Endothelial cell of umbilical vein (primary cell): ENCODE measurements around the gene STK16. TPM values are rescaled to one million over a fixed set of nuclear protein-coding genes. Genes with fewer than 3 reads are reported as not detected.

ENCODE experiments used
- BruUV-seq: library from RNA; stranded (reverse); fragments of 400-500 nt; replicated peaks from 2 replicates; lab custom pipeline; 2021; lab: Mats Ljungman, UMichigan
- CTCF ChIA-PET: fragments of 300-600, 350-600 bp; sonication (Branson Sonifier 250); formaldehyde crosslinking; loops from one replicate; lab custom pipeline; 2021; ENCODE audit warnings: antibody characterized with exemption, inconsistent platforms; lab: Charles Lee
- POLR2A ChIA-PET: fragments of 300-600, 350-600 bp; sonication (Branson Sonifier 250); formaldehyde crosslinking; loops from one replicate; lab custom pipeline; 2021; ENCODE audit warnings: antibody characterized with exemption, inconsistent platforms; lab: Charles Lee
- DNase-seq: peaks from one replicate; pipeline ENCODE4 v3.0.0-alpha.2; 2011; ENCODE audit warnings: low read depth, low spot score
- FAIRE-seq: peaks from 2 replicates; lab custom pipeline; 2011; peaks lifted over from hg19 to GRCh38; lab: Jason Lieb, UNC
- H2AFZ ChIP-seq: 2 replicates; pipeline ENCODE4 v1.6.0; 2012; ENCODE audit warnings: low read depth, low read length, control low read depth, inconsistent platforms
- H3K27ac ChIP-seq: 2 replicates; pipeline ENCODE4 v1.5.1; 2011; ENCODE audit warnings: low read depth, mild to moderate bottlenecking, control low read depth, low read length, moderate library complexity; ENCODE audit not compliant: insufficient read depth
- H3K27me3 ChIP-seq, 2 experiments: 2 replicates each; pipeline versions ENCODE4 v1.6.0 to v1.6.1; 2011; ENCODE audit warnings: low read length in 2 of 2, mixed read lengths in 1 of 2; ENCODE audit not compliant: control insufficient read depth in 2 of 2, insufficient read depth in 2 of 2
- H3K36me3 ChIP-seq, 2 experiments: 2 replicates in 1 of 2; 3 replicates in 1 of 2; pipeline ENCODE4 v1.5.1; 2011; ENCODE audit warnings: low read length in 2 of 2, mild to moderate bottlenecking in 1 of 2, moderate library complexity in 1 of 2; ENCODE audit not compliant: control insufficient read depth in 2 of 2, insufficient read depth in 2 of 2; ENCODE audit errors: extremely low read depth in 1 of 2
- H3K4me1 ChIP-seq: 3 replicates; pipeline ENCODE4 v1.5.1; 2011; ENCODE audit warnings: mild to moderate bottlenecking, low read length; ENCODE audit not compliant: control insufficient read depth, insufficient read depth; ENCODE audit errors: extremely low read depth
- H3K4me2 ChIP-seq: 2 replicates; pipeline ENCODE4 v1.6.1; 2011; ENCODE audit warnings: low read length, control low read depth, mixed read lengths; ENCODE audit not compliant: insufficient read depth
- H3K4me3 ChIP-seq, 3 experiments: fragments of 200-600 bp in 1 of 3; sonication (generic), shearing (Covaris generic) in 1 of 3; replicated peaks in 1 of 3; 2 replicates each; pipeline ENCODE4 v1.5.1; 2011 to 2016; ENCODE audit warnings: control low read depth in 3 of 3, low read length in 3 of 3, mild to moderate bottlenecking in 2 of 3, inconsistent platforms in 1 of 3, low read depth in 1 of 3, moderate library complexity in 1 of 3; ENCODE audit not compliant: insufficient read depth in 1 of 3
- H3K79me2 ChIP-seq: 2 replicates; pipeline ENCODE4 v1.6.0; 2012; ENCODE audit warnings: low read length, inconsistent platforms; ENCODE audit not compliant: control insufficient read depth, insufficient read depth
- H3K9ac ChIP-seq: replicated peaks from 2 replicates; pipeline ENCODE3; 2011; ENCODE audit warnings: low read length, control low read depth; ENCODE audit not compliant: insufficient read depth; ENCODE audit errors: extremely low read depth
- H3K9me1 ChIP-seq: replicated peaks from 3 replicates; pipeline ENCODE4 v1.6.0; 2011; ENCODE audit warnings: mild to moderate bottlenecking, low read length; ENCODE audit not compliant: control insufficient read depth, insufficient read depth; ENCODE audit errors: extremely low read depth
- H3K9me3 ChIP-seq: replicated peaks from 2 replicates; pipeline ENCODE4 v1.5.1; 2012; ENCODE audit warnings: low read length, inconsistent platforms; ENCODE audit not compliant: control insufficient read depth, insufficient read depth
- H4K20me1 ChIP-seq: replicated peaks from 2 replicates; pipeline ENCODE3; 2011; ENCODE audit warnings: mild to moderate bottlenecking, low read length; ENCODE audit not compliant: control insufficient read depth, insufficient read depth; ENCODE audit errors: extremely low read depth
- CTCF ChIP-seq, 2 donors: IDR thresholded peaks; 1 replicate in 1 of 2; 2 replicates in 1 of 2; pipeline ENCODE4 v1.5.1; 2011; ENCODE audit warnings: low read length in 2 of 2, mild to moderate bottlenecking in 2 of 2, moderate library complexity in 2 of 2, control low read depth in 1 of 2, inconsistent platforms in 1 of 2, low read depth in 1 of 2; ENCODE audit not compliant: insufficient read depth in 1 of 2; ENCODE audit errors: extremely low read depth in 1 of 2
- JUN ChIP-seq: IDR thresholded peaks from 2 replicates; pipeline ENCODE4 v1.6.1; 2011; ENCODE audit warnings: borderline replicate concordance, low read depth; ENCODE audit not compliant: insufficient read length, insufficient read depth
- POLR2A ChIP-seq: IDR thresholded peaks from 2 replicates; pipeline ENCODE4 v1.6.1; 2012; ENCODE audit warnings: low read depth, mild to moderate bottlenecking, control low read depth, low read length
- POLR2AphosphoS5 ChIP-seq: IDR thresholded peaks from 2 replicates; pipeline ENCODE4 v1.6.1; 2012; ENCODE audit warnings: low read depth, mild to moderate bottlenecking, control low read depth, low read length, moderate library complexity; ENCODE audit not compliant: insufficient read depth
- dilution Hi-C: fragments of 300-500 bp; cut with MboI; formaldehyde crosslinking; loops from one replicate; pipeline ENCODE4 v1.15.0; 2019; ENCODE audit warnings: low sequenced_read_pairs; ENCODE audit not compliant: extremely low pct_ligation_motif_present
- intact Hi-C: fragments of 100-400 bp; cut with micrococcal nuclease; formaldehyde crosslinking; loops from one replicate; pipeline ENCODE4 v1.10.0; 2022
- polyA plus RNA-seq, 4 experiments: library from polyadenylated mRNA; depleted of rRNA in 3 of 4; stranded (reverse) in 3 of 4; unstranded in 1 of 4; fragments of >200 nt; gene quantifications; 2 replicates each; pipeline versions ENCODE4 v1.2.1 to v1.2.3, GENCODE V29; 2011 to 2012; ENCODE audit warnings: missing spikeins in 1 of 4
- total RNA-seq: library from RNA; stranded (reverse); gene quantifications from 2 replicates; pipeline ENCODE4 v1.2.3, GENCODE V29; 2021
- TF ChIP-seq, protein P1 (sequence below): IDR thresholded peaks from 2 replicates; pipeline ENCODE4 v1.6.1; 2011; ENCODE audit not compliant: insufficient read depth, insufficient read length

Gene STK16
- total and polyA plus RNA-seq, 2 donors (not counting 3 experiments of a cell fraction or from before 2014, with no cell fraction given), result 18.8 to 63.2 TPM

DNA sequence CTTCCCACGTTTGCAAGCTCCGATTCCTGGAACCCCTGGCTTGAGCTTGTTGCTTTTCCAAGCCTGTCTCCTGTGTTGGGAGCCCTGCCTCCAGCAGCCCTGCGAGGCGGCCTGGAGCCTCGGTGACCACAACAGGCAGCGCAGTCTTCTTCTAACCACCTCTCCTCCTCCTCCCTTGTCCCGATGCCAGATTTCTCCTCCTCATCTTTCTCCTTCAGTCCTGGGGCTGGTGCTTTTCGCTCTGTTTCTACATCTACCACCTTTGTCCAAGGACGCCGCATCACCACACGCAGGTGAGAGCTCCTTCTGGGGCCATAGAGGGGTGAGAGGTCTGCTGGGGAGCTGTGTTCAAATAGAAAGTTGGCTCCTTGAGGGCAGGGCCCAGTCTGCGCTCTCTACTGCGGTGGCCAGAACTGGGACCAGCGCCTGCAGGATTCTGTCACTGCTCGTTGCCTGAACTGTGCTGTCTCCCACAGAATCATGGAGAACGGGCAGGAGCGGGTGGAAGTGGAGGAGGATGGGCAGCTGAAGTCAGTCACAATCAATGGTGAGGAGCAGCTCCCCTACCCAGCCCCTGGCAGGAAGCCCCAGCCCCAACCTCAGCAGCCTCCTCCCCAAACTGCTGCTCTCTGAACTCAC, 37.8 kb downstream of the STK16 start:
- H3K27me3 ChIP-seq, result no peaks in the 10 kb centered on the region
- H3K4me2 ChIP-seq, result no peak overlapping the region
- intact Hi-C loops, result no loop called here
- H3K9me1 ChIP-seq, result no peaks in the 10 kb centered on the region
- H4K20me1 ChIP-seq, result no peaks in the 10 kb centered on the region
- H2AFZ ChIP-seq, result no peak overlapping the region
- no peaks in the 10 kb centered on the region for H3K9me3 ChIP-seq
- dilution Hi-C loops, result no loop called here
- POLR2A ChIA-PET, result no interaction called here
- no peak for FAIRE-seq
- no peaks in the 10 kb centered on the region for H3K79me2 ChIP-seq
- no TSS peak for BruUV-seq
- H3K36me3 ChIP-seq, result peaks cover 0 to 21% of the 10 kb centered on the region in 2 experiments
- TF ChIP-seq CTCF (IDR thresholded peaks at IDR 0.05; ENCODE audit: extremely low read depth in 1 of 2, insufficient read depth in 1 of 2, low read depth in 1 of 2, low read length in 2 of 2), result no peak
- TF ChIP-seq JUN, result no peak
- TF ChIP-seq, protein P1, sequence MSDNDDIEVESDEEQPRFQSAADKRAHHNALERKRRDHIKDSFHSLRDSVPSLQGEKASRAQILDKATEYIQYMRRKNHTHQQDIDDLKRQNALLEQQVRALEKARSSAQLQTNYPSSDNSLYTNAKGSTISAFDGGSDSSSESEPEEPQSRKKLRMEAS, result no peak
- TF ChIP-seq POLR2AphosphoS5, result no peak
- no peak for TF ChIP-seq POLR2A
- H3K27ac ChIP-seq, result no peak overlapping the region
- H3K4me1 ChIP-seq, result peaks cover 13% of the 10 kb centered on the region
- CTCF ChIA-PET, result interaction anchor here (12.6 kb wide), 1 partner anchor 12 kb away, joined by 253 read pairs; no protein-coding TSS in a partner anchor
- H3K4me3 ChIP-seq, result no peak overlapping the region
- no peak overlapping the region for H3K9ac ChIP-seq
- DNase-seq, result no peak
